GM19025 (cell line): ENCODE results near the gene SERTAD4.
"Not testable (repeated sequence)": the region's sequence is repeated elsewhere in the genome, so short reads cannot be mapped to it uniquely, and the experiment has no call there.

ENCODE experiments used
- ATAC-seq: cut with Tn5 transposase; IDR thresholded peaks from one replicate; pipeline ENCODE4 v1.9.1; 2021; ENCODE audit warnings: mild to moderate bottlenecking, low read depth, moderate library complexity; ENCODE audit not compliant: unreplicated experiment

Gene SERTAD4

GRCh38 chr1:210257698-210258529 is 25.3 kb downstream of the SERTAD4 start:
- no peak for ATAC-seq

- ATAC-seq, result no peak
These were observed 27.0 kb downstream of the SERTAD4 start for GRCh38 chr1:210259561-210259960.

- ATAC-seq, result no peak
These were observed 27.5 kb downstream of the SERTAD4 start for GRCh38 chr1:210260096-210260495.

GRCh38 chr1:210262167-210262896 is 29.7 kb downstream of the SERTAD4 start:
- no peak for ATAC-seq

- ATAC-seq, result no peak
These were observed 30.3 kb downstream of the SERTAD4 start for GRCh38 chr1:210262897-210263272.

- no peak for ATAC-seq
These were observed 31.4 kb downstream of the SERTAD4 start for GRCh38 chr1:210263963-210264362.

GRCh38 chr1:210264496-210265380 is 32.1 kb downstream of the SERTAD4 start:
- no peak for ATAC-seq

- not testable (repeated sequence) for ATAC-seq
These were observed 32.9 kb downstream of the SERTAD4 start for GRCh38 chr1:210265392-210265955.

GRCh38 chr1:210269981-210270380 is 37.4 kb downstream of the SERTAD4 start:
- ATAC-seq, result no peak

GRCh38 chr1:210272666-210273065 is 40.1 kb downstream of the SERTAD4 start:
- no peak for ATAC-seq

- ATAC-seq, result no peak
These were observed 47.6 kb downstream of the SERTAD4 start for GRCh38 chr1:210280221-210280620.

- no peak for ATAC-seq
These were observed 55.5 kb downstream of the SERTAD4 start for GRCh38 chr1:210288116-210288515.

- no peak for ATAC-seq
These were observed 56.7 kb downstream of the SERTAD4 start for GRCh38 chr1:210289248-210289647.

GRCh38 chr1:210291081-210291764 is 58.6 kb downstream of the SERTAD4 start:
- ATAC-seq, result no peak

GRCh38 chr1:210291786-210292230 is 59.2 kb downstream of the SERTAD4 start:
- ATAC-seq, result no peak

- no peak for ATAC-seq
These were observed 59.8 kb downstream of the SERTAD4 start for GRCh38 chr1:210292231-210292871.

GRCh38 chr1:210293171-210293607 is 60.6 kb downstream of the SERTAD4 start:
- no peak for ATAC-seq

GRCh38 chr1:210294999-210295745 is 62.6 kb downstream of the SERTAD4 start:
- no peak for ATAC-seq
